H9 (cell line): ENCODE measurements around the gene CCT4. TPM values are rescaled to one million over a fixed set of nuclear protein-coding genes. Genes with fewer than 3 reads are reported as not detected.
A peak's percentile ranks its signal among the peaks of the same experiment; 100 is the strongest.

Source experiments
- DNase-seq: peaks from one replicate; pipeline ENCODE4 v3.0.0-alpha.2; 2017
- H2AFZ ChIP-seq: one replicate; pipeline ENCODE4 v1.6.1; 2013; ENCODE audit warnings: mild to moderate bottlenecking, low read length, control low read depth, moderate library complexity
- H2AK5ac ChIP-seq: 2 replicates; pipeline ENCODE4 v1.6.1; 2013; ENCODE audit warnings: low read length, control low read depth, mixed read lengths; ENCODE audit not compliant: insufficient read length
- H2BK120ac ChIP-seq: one replicate; pipeline ENCODE4 v1.6.1; 2013; ENCODE audit warnings: low read depth, mild to moderate bottlenecking, low read length, control low read depth, inconsistent platforms; ENCODE audit not compliant: poor library complexity, severe bottlenecking
- H2BK12ac ChIP-seq: 2 replicates; pipeline ENCODE4 v1.6.1; 2013; ENCODE audit warnings: low read length, control low read depth, mixed read lengths, low read depth; ENCODE audit not compliant: insufficient read length
- H2BK15ac ChIP-seq: 2 replicates; pipeline ENCODE4 v1.6.1; 2013; ENCODE audit warnings: low read depth, low read length, control low read depth
- H2BK20ac ChIP-seq: one replicate; pipeline ENCODE4 v1.6.1; 2013; ENCODE audit warnings: low read depth, mild to moderate bottlenecking, low read length, control low read depth, inconsistent platforms; ENCODE audit not compliant: poor library complexity, severe bottlenecking
- H2BK5ac ChIP-seq: 2 replicates; pipeline ENCODE4 v1.6.1; 2013; ENCODE audit warnings: low read length, control low read depth, mixed read lengths; ENCODE audit not compliant: insufficient read length
- H3K14ac ChIP-seq: 2 replicates; pipeline ENCODE4 v1.6.1; 2013; ENCODE audit warnings: low read length, control low read depth; ENCODE audit not compliant: insufficient read depth
- H3K18ac ChIP-seq: 2 replicates; pipeline ENCODE4 v1.6.1; 2013; ENCODE audit warnings: low read depth, mild to moderate bottlenecking, mixed read lengths, low read length, control low read depth; ENCODE audit not compliant: insufficient read length
- H3K23ac ChIP-seq: 2 replicates; pipeline ENCODE4 v1.6.1; 2013; ENCODE audit warnings: low read length, control low read depth, mixed read lengths, low read depth; ENCODE audit not compliant: insufficient read length
- H3K23me2 ChIP-seq: 2 replicates; pipeline ENCODE4 v1.6.1; 2013; ENCODE audit warnings: low read depth, mild to moderate bottlenecking, mixed read lengths, low read length, control low read depth; ENCODE audit not compliant: insufficient read length, poor library complexity, severe bottlenecking
- H3K27ac ChIP-seq: 2 replicates; pipeline ENCODE4 v1.5.1; 2013; ENCODE audit warnings: low read length, control low read depth, mixed read lengths, low read depth; ENCODE audit not compliant: insufficient read length
- H3K27me3 ChIP-seq: 2 replicates; pipeline ENCODE4 v1.6.1; 2013; ENCODE audit warnings: low read length, control low read depth, inconsistent platforms; ENCODE audit not compliant: insufficient read depth
- H3K4ac ChIP-seq: 2 replicates; pipeline ENCODE4 v1.6.1; 2013; ENCODE audit warnings: low read depth, mild to moderate bottlenecking, control low read depth, inconsistent platforms, low read length, moderate library complexity
- H3K4me1 ChIP-seq: 2 replicates; pipeline ENCODE4 v1.6.1; 2013; ENCODE audit warnings: low read length, control low read depth, inconsistent platforms; ENCODE audit not compliant: insufficient read depth
- H3K4me2 ChIP-seq: 2 replicates; pipeline ENCODE4 v1.6.1; 2013; ENCODE audit warnings: low read length, control low read depth, mixed read lengths; ENCODE audit not compliant: insufficient read length, insufficient read depth
- H3K56ac ChIP-seq: 2 replicates; pipeline ENCODE4 v1.6.1; 2013; ENCODE audit warnings: low read depth, mild to moderate bottlenecking, mixed read lengths, low read length, control low read depth; ENCODE audit not compliant: insufficient read length
- H3K79me1 ChIP-seq: 2 replicates; pipeline ENCODE4 v1.6.1; 2013; ENCODE audit warnings: low read depth, mild to moderate bottlenecking, moderate library complexity, low read length, control low read depth, inconsistent platforms; ENCODE audit not compliant: insufficient read depth, poor library complexity, severe bottlenecking
- H3K79me2 ChIP-seq: 2 replicates; pipeline ENCODE4 v1.6.1; 2013; ENCODE audit warnings: low read length, control low read depth, inconsistent platforms; ENCODE audit not compliant: insufficient read depth
- H3K9ac ChIP-seq: 2 replicates; pipeline ENCODE4 v1.6.1; 2013; ENCODE audit warnings: low read length, control low read depth, mixed read lengths; ENCODE audit not compliant: insufficient read length; ENCODE audit errors: extremely low read depth
- H3K9me3 ChIP-seq: one replicate; pipeline ENCODE4 v1.6.1; 2013; ENCODE audit warnings: low read depth, low read length, inconsistent platforms; ENCODE audit not compliant: control insufficient read depth
- H3T11ph ChIP-seq: one replicate; pipeline ENCODE4 v1.6.1; 2013; ENCODE audit warnings: mild to moderate bottlenecking, low read length, control low read depth, inconsistent platforms
- H4K20me1 ChIP-seq: one replicate; pipeline ENCODE4 v1.6.1; 2013; ENCODE audit not compliant: control insufficient read depth, insufficient read length, insufficient read depth
- H4K5ac ChIP-seq: 2 replicates; pipeline ENCODE4 v1.6.1; 2013; ENCODE audit warnings: low read depth, mild to moderate bottlenecking, mixed read lengths, low read length, control low read depth; ENCODE audit not compliant: insufficient read length
- H4K8ac ChIP-seq: replicated peaks from 2 replicates; pipeline ENCODE4 v1.6.1; 2013; ENCODE audit warnings: low read length, control low read depth, mixed read lengths, low read depth; ENCODE audit not compliant: insufficient read length
- H4K91ac ChIP-seq: 2 replicates; pipeline ENCODE4 v1.6.1; 2013; ENCODE audit warnings: low read depth, mild to moderate bottlenecking, moderate library complexity, mixed read lengths, low read length, control low read depth; ENCODE audit not compliant: insufficient read length
- H3K27ac Mint-ChIP-seq, 3 experiments: 2 replicates in 2 of 3; 3 replicates in 1 of 3; pipeline ENCODE4 v1.8.0; 2020 to 2021; ENCODE audit warnings: mixed read lengths in 3 of 3, mild to moderate bottlenecking in 1 of 3, moderate library complexity in 1 of 3
- H3K27me3 Mint-ChIP-seq: 2 replicates; pipeline ENCODE4 v1.8.0; 2021; ENCODE audit warnings: low read depth, mild to moderate bottlenecking, moderate library complexity, mixed read lengths
- H3K36me3 Mint-ChIP-seq, 3 experiments: 2 replicates in 2 of 3; 3 replicates in 1 of 3; pipeline ENCODE4 v1.8.0; 2020 to 2021; ENCODE audit warnings: low read depth in 3 of 3, mixed read lengths in 3 of 3; ENCODE audit not compliant: insufficient read depth in 1 of 3
- H3K4me1 Mint-ChIP-seq, 2 experiments: 2 replicates each; pipeline ENCODE4 v1.8.0; 2020; ENCODE audit warnings: mixed read lengths in 2 of 2
- H3K4me3 Mint-ChIP-seq, 2 experiments: 2 replicates in 1 of 2; 3 replicates in 1 of 2; pipeline ENCODE4 v1.8.0; 2020 to 2021; ENCODE audit warnings: mild to moderate bottlenecking in 2 of 2, mixed read lengths in 2 of 2, moderate library complexity in 1 of 2
- H3K9me3 Mint-ChIP-seq, 2 experiments: 2 replicates in 1 of 2; 3 replicates in 1 of 2; pipeline ENCODE4 v1.8.0; 2020; ENCODE audit warnings: mild to moderate bottlenecking in 2 of 2, mixed read lengths in 2 of 2, moderate library complexity in 1 of 2
- CTCF ChIP-seq: fragments of 200-600 bp; sonication (generic); conservative IDR thresholded peaks from 3 replicates; pipeline ENCODE4 v1.8.0; 2021; ENCODE audit warnings: antibody characterized with exemption, mild to moderate bottlenecking
- WGBS: extraction: QIAGEN DNeasy Blood & Tissue Kit; methylation state at CpG from one replicate; pipeline ENCODE4 v1.1.7; 2013; ENCODE audit warnings: missing lambda C conversion rate, low lambda C conversion rate, mixed read lengths; ENCODE audit not compliant: insufficient read length; ENCODE audit errors: extremely low coverage; 5-methylcytosine and 5-hydroxymethylcytosine counted together
- total RNA-seq: library from RNA; stranded (reverse); gene quantifications from 2 replicates; pipeline ENCODE4 v1.2.1, GENCODE V29; 2021

CCT4 gene
- total RNA-seq, 1 experiment from 2014 or later: 360 TPM

- H4K5ac ChIP-seq: no peak overlapping the region
- H2BK12ac ChIP-seq: no peak overlapping the region
- Mint-ChIP-seq H3K9me3 (peaks cover 13 to 19% of the 10 kb centered on the region in 2 experiments), H3K36me3 (peaks cover 14 to 31% (median 28%) of the 10 kb centered on the region in 3 experiments), H3K27me3 (no peaks in the 10 kb centered on the region), H3K27ac (peak overlapping the region; percentile 84 to 98 (median 86)), H3K4me1 (peaks cover 42% of the 10 kb centered on the region in 2 experiments), H3K4me3 (no peak overlapping the region; a peak in 1 of 5 replicates)
- no peak for DNase-seq
- no peak overlapping the region for H2BK5ac ChIP-seq
- H4K20me1 ChIP-seq: no peaks in the 10 kb centered on the region
- H3K9me3 ChIP-seq: no peaks in the 10 kb centered on the region
- no peaks in the 10 kb centered on the region for H3K79me1 ChIP-seq
- no peak for TF ChIP-seq CTCF
- H3K23me2 ChIP-seq: no peaks in the 10 kb centered on the region
- no CpG with 5 or more reads among the region's 8 CpGs for WGBS
- no peaks in the 10 kb centered on the region for H3K79me2 ChIP-seq
- no peak overlapping the region for H2BK15ac ChIP-seq
- H3K18ac ChIP-seq: no peak overlapping the region
- no peak overlapping the region for H3K4ac ChIP-seq
- no peak overlapping the region for H3T11ph ChIP-seq
- H4K91ac ChIP-seq: no peak overlapping the region
- H4K8ac ChIP-seq: no peak overlapping the region
- no peak overlapping the region for H2AFZ ChIP-seq
- H3K14ac ChIP-seq: no peak overlapping the region
- no peak overlapping the region for H3K23ac ChIP-seq
- no peak overlapping the region for H3K56ac ChIP-seq
- H3K4me2 ChIP-seq: no peak overlapping the region
- H3K9ac ChIP-seq: no peak overlapping the region
- H3K4me1 ChIP-seq: no peaks in the 10 kb centered on the region
- peak overlapping the region; percentile 44 for H3K27ac ChIP-seq
- no peak overlapping the region for H2BK20ac ChIP-seq
- H2AK5ac ChIP-seq: no peak overlapping the region
- no peak overlapping the region for H2BK120ac ChIP-seq
- H3K27me3 ChIP-seq: no peaks in the 10 kb centered on the region
Observed at GRCh38 chr2:61926531-61927477, 38.3 kb upstream of the CCT4 start.
